ENCODE results near the gene TAAR8.

- no peak for TF ChIP-seq ZNF565 (CRISPR knock-in tag; conservative IDR thresholded peaks at IDR 0.05; ENCODE audit: low read depth)
- TF ChIP-seq PATZ1 (CRISPR knock-in tag; IDR thresholded peaks at IDR 0.05; ENCODE audit: borderline replicate concordance): no peak
- no peak for TF ChIP-seq RARB (CRISPR knock-in tag; IDR thresholded peaks at IDR 0.05)
- no peak for TF ChIP-seq OSR1 (CRISPR knock-in tag; IDR thresholded peaks at IDR 0.05)
- TF ChIP-seq ARNTL (CRISPR knock-in tag; IDR thresholded peaks at IDR 0.05; ENCODE audit: borderline replicate concordance, low read depth): no peak
- no peak for TF ChIP-seq ZFP30 (CRISPR knock-in tag; IDR thresholded peaks at IDR 0.05)
- no peak for TF ChIP-seq CSRNP3 (CRISPR knock-in tag; IDR thresholded peaks at IDR 0.05)
- TF ChIP-seq ZFP3 (CRISPR knock-in tag; IDR thresholded peaks at IDR 0.05): no peak
- no peak for TF ChIP-seq CSDC2 (CRISPR knock-in tag; IDR thresholded peaks at IDR 0.05)
- TF ChIP-seq ZC3H10 (CRISPR knock-in tag; IDR thresholded peaks at IDR 0.05): no peak
- TF ChIP-seq GLIS3 (CRISPR knock-in tag; IDR thresholded peaks at IDR 0.05): no peak
- no peak for TF ChIP-seq TSHZ2 (CRISPR knock-in tag; IDR thresholded peaks at IDR 0.05)
- no peak for TF ChIP-seq ISL1 (CRISPR knock-in tag; IDR thresholded peaks at IDR 0.05)
Observed at GRCh38 chr6:132596201-132596600, 43.7 kb downstream of the TAAR8 start.
